ENCODE measurements around the gene BEAN1.
"Not testable (repeated sequence)": the region's sequence is repeated elsewhere in the genome, so short reads cannot be mapped to it uniquely, and the experiment has no call there.

Gene BEAN1

DNA sequence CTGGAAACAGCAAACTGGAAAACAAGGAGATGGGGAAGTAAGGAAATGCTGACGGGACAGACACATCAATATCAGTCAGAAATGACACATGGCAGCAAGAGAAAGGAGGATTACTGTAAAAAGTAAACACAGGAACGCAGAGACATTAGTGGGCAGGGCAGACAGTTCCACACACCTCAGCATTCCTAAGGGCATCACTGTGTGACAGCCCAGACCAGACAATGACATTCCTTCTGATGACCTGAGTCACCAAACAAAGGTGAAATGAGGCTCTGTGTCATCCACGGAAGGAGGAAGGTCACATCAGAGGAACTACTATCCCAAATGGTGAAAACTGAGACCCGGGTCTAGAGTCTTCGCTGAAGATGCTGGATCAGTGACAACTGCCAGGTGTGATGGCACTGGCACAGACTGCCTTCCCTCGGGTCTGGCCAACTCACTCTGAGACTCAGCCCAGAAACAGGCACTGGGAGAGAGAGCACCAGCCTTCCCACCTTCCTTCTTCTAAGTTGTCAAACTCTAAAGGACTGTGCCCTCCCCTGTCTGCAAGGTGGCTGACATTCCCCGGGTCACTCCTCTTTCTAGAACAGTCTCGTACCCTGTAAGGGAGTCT is 86.1 kb downstream of the BEAN1 start:
- Histone ChIP-seq H3K4me1 (ENCODE audit: control insufficient read depth, insufficient read depth, low read length) (peaks cover 7% of the 10 kb centered on the region; the same call in 1 of the 2 replicates), H3K36me3 (ENCODE audit: control insufficient read depth in 2 of 2, insufficient read depth in 1 of 2, low read length in 2 of 2) (peaks cover 0 to 31% of the 10 kb centered on the region in 2 experiments; a peak in 1 of 3 replicates), H3K27ac (ENCODE audit: extremely low read depth, low read depth, low read length) (no peak overlapping the region), H3K4me3 (ENCODE audit: low read depth, low read length) (no peak overlapping the region), H3K9me3 (ENCODE audit: control insufficient read depth, insufficient read depth, low read depth, low read length) (no peaks in the 10 kb centered on the region)
- ChIA-PET CTCF (interaction anchor here (2.4 kb wide), 1 partner anchor 106 kb away, joined by 7 read pairs; no protein-coding TSS in a partner anchor), POLR2A (no interaction called here)
- TF ChIP-seq, protein P1, sequence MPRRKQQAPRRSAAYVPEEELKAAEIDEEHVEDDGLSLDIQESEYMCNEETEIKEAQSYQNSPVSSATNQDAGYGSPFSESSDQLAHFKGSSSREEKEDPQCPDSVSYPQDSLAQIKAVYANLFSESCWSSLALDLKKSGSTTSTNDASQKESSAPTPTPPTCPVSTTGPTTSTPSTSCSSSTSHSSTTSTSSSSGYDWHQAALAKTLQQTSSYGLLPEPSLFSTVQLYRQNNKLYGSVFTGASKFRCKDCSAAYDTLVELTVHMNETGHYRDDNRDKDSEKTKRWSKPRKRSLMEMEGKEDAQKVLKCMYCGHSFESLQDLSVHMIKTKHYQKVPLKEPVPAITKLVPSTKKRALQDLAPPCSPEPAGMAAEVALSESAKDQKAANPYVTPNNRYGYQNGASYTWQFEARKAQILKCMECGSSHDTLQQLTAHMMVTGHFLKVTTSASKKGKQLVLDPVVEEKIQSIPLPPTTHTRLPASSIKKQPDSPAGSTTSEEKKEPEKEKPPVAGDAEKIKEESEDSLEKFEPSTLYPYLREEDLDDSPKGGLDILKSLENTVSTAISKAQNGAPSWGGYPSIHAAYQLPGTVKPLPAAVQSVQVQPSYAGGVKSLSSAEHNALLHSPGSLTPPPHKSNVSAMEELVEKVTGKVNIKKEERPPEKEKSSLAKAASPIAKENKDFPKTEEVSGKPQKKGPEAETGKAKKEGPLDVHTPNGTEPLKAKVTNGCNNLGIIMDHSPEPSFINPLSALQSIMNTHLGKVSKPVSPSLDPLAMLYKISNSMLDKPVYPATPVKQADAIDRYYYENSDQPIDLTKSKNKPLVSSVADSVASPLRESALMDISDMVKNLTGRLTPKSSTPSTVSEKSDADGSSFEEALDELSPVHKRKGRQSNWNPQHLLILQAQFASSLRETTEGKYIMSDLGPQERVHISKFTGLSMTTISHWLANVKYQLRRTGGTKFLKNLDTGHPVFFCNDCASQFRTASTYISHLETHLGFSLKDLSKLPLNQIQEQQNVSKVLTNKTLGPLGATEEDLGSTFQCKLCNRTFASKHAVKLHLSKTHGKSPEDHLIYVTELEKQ (tag by site-specific recombination; IDR thresholded peaks at IDR 0.05; ENCODE audit: borderline replicate concordance), result no peak
- TF ChIP-seq ZEB2 (tag by site-specific recombination; IDR thresholded peaks at IDR 0.05) (no peak), ZNF843 (tag by site-specific recombination; IDR thresholded peaks at IDR 0.05) (no peak), ZNF747 (tag by site-specific recombination; IDR thresholded peaks at IDR 0.05) (no peak), HOXC10 (CRISPR knock-in tag; IDR thresholded peaks at IDR 0.05) (no peak), YY1 (tag by site-specific recombination; IDR thresholded peaks at IDR 0.05) (no peak), ZNF214 (tag by site-specific recombination; IDR thresholded peaks at IDR 0.05; ENCODE audit: borderline replicate concordance) (no peak)
- TF ChIP-seq, protein P2, sequence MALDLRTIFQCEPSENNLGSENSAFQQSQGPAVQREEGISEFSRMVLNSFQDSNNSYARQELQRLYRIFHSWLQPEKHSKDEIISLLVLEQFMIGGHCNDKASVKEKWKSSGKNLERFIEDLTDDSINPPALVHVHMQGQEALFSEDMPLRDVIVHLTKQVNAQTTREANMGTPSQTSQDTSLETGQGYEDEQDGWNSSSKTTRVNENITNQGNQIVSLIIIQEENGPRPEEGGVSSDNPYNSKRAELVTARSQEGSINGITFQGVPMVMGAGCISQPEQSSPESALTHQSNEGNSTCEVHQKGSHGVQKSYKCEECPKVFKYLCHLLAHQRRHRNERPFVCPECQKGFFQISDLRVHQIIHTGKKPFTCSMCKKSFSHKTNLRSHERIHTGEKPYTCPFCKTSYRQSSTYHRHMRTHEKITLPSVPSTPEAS (tag by site-specific recombination; IDR thresholded peaks at IDR 0.05), result no peak
- TF ChIP-seq, protein P3, sequence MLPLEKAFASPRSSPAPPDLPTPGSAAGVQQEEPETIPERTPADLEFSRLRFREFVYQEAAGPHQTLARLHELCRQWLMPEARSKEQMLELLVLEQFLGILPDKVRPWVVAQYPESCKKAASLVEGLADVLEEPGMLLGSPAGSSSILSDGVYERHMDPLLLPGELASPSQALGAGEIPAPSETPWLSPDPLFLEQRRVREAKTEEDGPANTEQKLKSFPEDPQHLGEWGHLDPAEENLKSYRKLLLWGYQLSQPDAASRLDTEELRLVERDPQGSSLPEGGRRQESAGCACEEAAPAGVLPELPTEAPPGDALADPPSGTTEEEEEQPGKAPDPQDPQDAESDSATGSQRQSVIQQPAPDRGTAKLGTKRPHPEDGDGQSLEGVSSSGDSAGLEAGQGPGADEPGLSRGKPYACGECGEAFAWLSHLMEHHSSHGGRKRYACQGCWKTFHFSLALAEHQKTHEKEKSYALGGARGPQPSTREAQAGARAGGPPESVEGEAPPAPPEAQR (tag by site-specific recombination; IDR thresholded peaks at IDR 0.05), result no peak
- TF ChIP-seq, protein P4, sequence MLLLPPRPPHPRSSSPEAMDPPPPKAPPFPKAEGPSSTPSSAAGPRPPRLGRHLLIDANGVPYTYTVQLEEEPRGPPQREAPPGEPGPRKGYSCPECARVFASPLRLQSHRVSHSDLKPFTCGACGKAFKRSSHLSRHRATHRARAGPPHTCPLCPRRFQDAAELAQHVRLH (tag by site-specific recombination; IDR thresholded peaks at IDR 0.05), result no peak

DNA sequence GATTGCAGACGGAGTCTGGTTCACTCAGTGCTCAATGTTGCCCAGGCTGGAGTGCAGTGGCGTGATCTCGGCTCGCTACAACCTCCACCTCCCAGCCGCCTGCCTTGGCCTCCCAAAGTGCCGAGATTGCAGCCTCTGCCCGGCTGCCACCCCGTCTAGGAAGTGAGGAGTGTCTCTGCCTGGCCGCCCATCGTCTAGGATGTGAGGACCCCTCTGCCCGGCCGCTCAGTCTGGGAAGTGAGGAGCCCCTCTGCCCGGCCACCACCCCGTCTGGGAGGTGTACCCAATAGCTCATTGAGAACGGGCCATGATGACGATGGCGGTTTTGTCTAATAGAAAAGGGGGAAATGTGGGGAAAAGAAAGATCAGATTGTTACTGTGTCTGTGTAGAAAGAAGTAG is 87.3 kb downstream of the BEAN1 start:
- H3K4me3 ChIP-seq (ENCODE audit: low read depth, low read length); H3K4me1 ChIP-seq (ENCODE audit: control insufficient read depth, insufficient read depth, low read length); H3K27ac ChIP-seq (ENCODE audit: extremely low read depth, low read depth, low read length); POLR2A ChIA-PET; CTCF ChIA-PET; H3K9me3 ChIP-seq (ENCODE audit: control insufficient read depth, insufficient read depth, low read depth, low read length): not testable (repeated sequence)
- H3K36me3 ChIP-seq (ENCODE audit: control insufficient read depth in 2 of 2, insufficient read depth in 1 of 2, low read length in 2 of 2), result peaks cover 0 to 31% of the 10 kb centered on the region in 2 experiments; a peak in 2 of 3 replicates

DNA sequence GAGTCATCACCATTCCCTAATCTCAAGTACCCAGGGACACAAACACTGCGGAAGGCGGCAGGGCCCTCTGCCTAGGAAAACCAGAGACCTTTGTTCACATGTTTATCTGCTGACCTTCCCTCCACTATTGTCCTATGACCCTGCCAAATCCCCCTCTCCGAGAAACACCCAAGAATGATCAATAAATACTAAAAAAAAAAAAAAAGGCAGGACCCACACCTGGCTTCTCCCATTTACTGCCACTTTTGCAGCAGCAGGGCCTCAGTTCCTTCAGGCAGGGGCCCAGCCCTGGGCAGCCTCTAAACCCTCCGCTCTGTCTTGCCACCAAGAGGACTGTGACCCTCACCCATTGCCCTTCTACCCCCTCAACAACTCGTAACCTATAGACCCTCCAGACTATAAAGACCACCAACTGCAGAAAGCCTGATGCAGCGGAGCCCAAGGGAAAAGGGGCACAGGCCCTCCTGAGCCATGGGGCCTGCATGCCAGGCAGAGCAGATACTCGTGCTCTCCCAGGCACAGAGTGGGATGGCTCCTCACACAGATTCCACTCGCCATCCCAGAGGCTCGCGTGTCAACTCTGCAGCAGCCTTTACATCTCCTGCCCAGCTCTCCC is 88.0 kb downstream of the BEAN1 start:
- H3K4me3 ChIP-seq (ENCODE audit: low read depth, low read length); H3K27ac ChIP-seq (ENCODE audit: extremely low read depth, low read depth, low read length); H3K9me3 ChIP-seq (ENCODE audit: control insufficient read depth, insufficient read depth, low read depth, low read length); POLR2A ChIA-PET; H3K4me1 ChIP-seq (ENCODE audit: control insufficient read depth, insufficient read depth, low read length): not testable (repeated sequence)
- CTCF ChIA-PET, result interaction anchor here (0.7 to 1.1 kb wide), 3 partner anchors 10 to 39 kb away, joined by 3 to 6 read pairs (median 3); no protein-coding TSS in a partner anchor
- H3K36me3 ChIP-seq (ENCODE audit: control insufficient read depth in 2 of 2, insufficient read depth in 1 of 2, low read length in 2 of 2), result peaks cover 0 to 31% of the 10 kb centered on the region in 2 experiments; a peak in 2 of 3 replicates

Measured in HEK293 (cell line).